ENCODE results near the gene UBXN4. TPM values are rescaled to one million over a fixed set of nuclear protein-coding genes. Genes with fewer than 3 reads are reported as not detected.

The UBXN4 gene
- total RNA-seq, 1 experiment from 2014 or later: 69.7 TPM

GRCh38 chr2:135728064-135728743 lies 13.5 kb upstream of the UBXN4 start:
- Histone ChIP-seq H3K27ac (ENCODE audit: low read depth, low read length) (no peak overlapping the region), H3K27me3 (ENCODE audit: insufficient read depth, low read length) (no peaks in the 10 kb centered on the region), H3K9ac (ENCODE audit: low read length) (no peak overlapping the region), H3K79me2 (ENCODE audit: insufficient read depth, low read length) (no peaks in the 10 kb centered on the region), H3K4me1 (ENCODE audit: control insufficient read depth in 1 of 2, insufficient read depth in 2 of 2, low read length in 2 of 2) (no peaks in the 10 kb centered on the region), H3K4me2 (ENCODE audit: low read length) (no peak overlapping the region), H2AFZ (ENCODE audit: low read depth, low read length, poor library complexity, severe bottlenecking) (no peak overlapping the region), H3K36me3 (ENCODE audit: control insufficient read depth in 1 of 2, insufficient read depth in 2 of 2, low read length in 2 of 2) (0 out of 4 replicates have a peak, but pooled peaks cover 0 to 7% of the 10 kb centered on the region in 2 experiments), H3K9me3 (ENCODE audit: control insufficient read depth in 1 of 2, insufficient read depth in 1 of 2, low read depth in 1 of 2, low read length in 2 of 2) (no peaks in the 10 kb centered on the region), H3K9me2 (ENCODE audit: insufficient read depth) (no peaks in the 10 kb centered on the region), H4K20me1 (ENCODE audit: insufficient read depth) (no peaks in the 10 kb centered on the region), H3K4me3 (replicated peaks in 1 of 2; ENCODE audit: low read depth in 1 of 2, low read length in 2 of 2) (no peak overlapping the region)
- intact Hi-C loops (cut with micrococcal nuclease): no loop called here
- ChIA-PET CTCF (no interaction called here), POLR2A (no interaction called here), RAD21 (ENCODE audit: low non-redundant PET in 1 of 2, low total read pairs in 2 of 2, uncharacterized antibody in 2 of 2, unreplicated experiment in 2 of 2) (no interaction called here)
- no TSS peak for BruUV-seq (replicated peaks)
- DNase-seq (ENCODE audit: low read depth, low spot score): no peak
- ATAC-seq: no peak
- TF ChIP-seq, protein P1, sequence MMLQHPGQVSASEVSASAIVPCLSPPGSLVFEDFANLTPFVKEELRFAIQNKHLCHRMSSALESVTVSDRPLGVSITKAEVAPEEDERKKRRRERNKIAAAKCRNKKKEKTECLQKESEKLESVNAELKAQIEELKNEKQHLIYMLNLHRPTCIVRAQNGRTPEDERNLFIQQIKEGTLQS (IDR thresholded peaks at IDR 0.05): no peak
- TF ChIP-seq CBX3 (IDR thresholded peaks at IDR 0.05; ENCODE audit: low read depth) (no peak), YY1 (IDR thresholded peaks at IDR 0.05; ENCODE audit: extremely low read depth, insufficient replicate concordance, low read depth, low read length) (no peak), ELF1 (IDR thresholded peaks at IDR 0.05; ENCODE audit: borderline replicate concordance, low read depth) (no peak), POLR2AphosphoS5 (IDR thresholded peaks at IDR 0.05; ENCODE audit: low read depth, low read length) (no peak), ZNF274 (IDR thresholded peaks at IDR 0.05; ENCODE audit: low read depth, low read length) (no peak), FOSL1 (IDR thresholded peaks at IDR 0.05; ENCODE audit: low read depth) (no peak), RAD21 (IDR thresholded peaks at IDR 0.05; ENCODE audit: low read depth) (no peak), EGR1 (IDR thresholded peaks at IDR 0.05; ENCODE audit: low read depth) (no peak), SRF (IDR thresholded peaks at IDR 0.05; ENCODE audit: low read depth) (no peak), ZFX (IDR thresholded peaks at IDR 0.05) (no peak), EZH2 (IDR thresholded peaks at IDR 0.05) (no peak), REST (IDR thresholded peaks at IDR 0.05; ENCODE audit: low read depth) (no peak), EZH2phosphoT487 (IDR thresholded peaks at IDR 0.05; ENCODE audit: borderline replicate concordance) (no peak), SIN3A (IDR thresholded peaks at IDR 0.05; ENCODE audit: low read depth) (no peak)
- TF ChIP-seq, protein P2, sequence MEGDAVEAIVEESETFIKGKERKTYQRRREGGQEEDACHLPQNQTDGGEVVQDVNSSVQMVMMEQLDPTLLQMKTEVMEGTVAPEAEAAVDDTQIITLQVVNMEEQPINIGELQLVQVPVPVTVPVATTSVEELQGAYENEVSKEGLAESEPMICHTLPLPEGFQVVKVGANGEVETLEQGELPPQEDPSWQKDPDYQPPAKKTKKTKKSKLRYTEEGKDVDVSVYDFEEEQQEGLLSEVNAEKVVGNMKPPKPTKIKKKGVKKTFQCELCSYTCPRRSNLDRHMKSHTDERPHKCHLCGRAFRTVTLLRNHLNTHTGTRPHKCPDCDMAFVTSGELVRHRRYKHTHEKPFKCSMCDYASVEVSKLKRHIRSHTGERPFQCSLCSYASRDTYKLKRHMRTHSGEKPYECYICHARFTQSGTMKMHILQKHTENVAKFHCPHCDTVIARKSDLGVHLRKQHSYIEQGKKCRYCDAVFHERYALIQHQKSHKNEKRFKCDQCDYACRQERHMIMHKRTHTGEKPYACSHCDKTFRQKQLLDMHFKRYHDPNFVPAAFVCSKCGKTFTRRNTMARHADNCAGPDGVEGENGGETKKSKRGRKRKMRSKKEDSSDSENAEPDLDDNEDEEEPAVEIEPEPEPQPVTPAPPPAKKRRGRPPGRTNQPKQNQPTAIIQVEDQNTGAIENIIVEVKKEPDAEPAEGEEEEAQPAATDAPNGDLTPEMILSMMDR (IDR thresholded peaks at IDR 0.05 in 2 of 3, conservative IDR thresholded peaks at IDR 0.05 in 1 of 3; ENCODE audit: borderline replicate concordance in 1 of 3, insufficient read depth in 1 of 3, low read depth in 2 of 3, low read length in 2 of 3): no peak
